ENCODE measurements around the gene ANKH. TPM values are rescaled to one million over a fixed set of nuclear protein-coding genes. Genes with fewer than 3 reads are reported as not detected.

Gene ANKH
- polyA plus RNA-seq, 3 donors: 2.4 to 6.3 (median 3.1) TPM

DNA sequence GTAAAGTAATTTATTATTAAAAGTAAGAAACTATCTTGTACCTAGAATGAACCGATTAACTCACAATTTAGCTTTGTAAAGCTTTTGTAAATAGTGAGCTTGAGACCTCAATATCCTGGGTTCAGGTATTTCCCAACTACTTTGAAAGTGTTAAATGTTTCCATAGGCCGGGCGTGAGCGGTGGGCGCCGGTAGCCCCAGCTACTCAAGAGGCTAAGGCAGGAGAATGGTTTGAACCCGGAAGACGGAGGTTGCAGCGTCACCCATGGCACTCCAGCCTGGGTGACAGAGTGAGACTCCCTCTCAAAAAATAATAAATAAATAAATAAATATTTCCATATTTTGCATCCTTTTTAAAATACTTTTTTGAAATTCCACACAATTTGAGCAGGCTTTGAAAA is 1.5 kb upstream of the ANKH start:
- peaks cover 24 to 26% of the 10 kb centered on the region in 2 donors for H3K4me1 ChIP-seq (ENCODE audit: control insufficient read depth in 1 of 2, insufficient read depth in 2 of 2, low read length in 2 of 2)
- H3K27me3 ChIP-seq (ENCODE audit: control insufficient read depth in 2 of 2, insufficient read depth in 2 of 2, low read length in 2 of 2): peaks cover 42 to 66% of the 10 kb centered on the region in 2 donors
- H3K4me2 ChIP-seq (replicated peaks; ENCODE audit: extremely low read depth, low read length, poor library complexity, severe bottlenecking): peak overlapping the region; percentile 76
- intact Hi-C loops (cut with micrococcal nuclease): loop anchor here (10.0 kb wide), 2 partner anchors 132 to 148 kb away; no protein-coding TSS in a partner anchor
- Mint-ChIP-seq H3K4me1 (peaks cover 22% of the 10 kb centered on the region), H3K27ac (peak overlapping the region in 1 of 7 donors; percentile 78), H3K9me3 (peaks cover 0 to 4% (median 3%) of the 10 kb centered on the region in 7 donors), H3K4me3 (peak overlapping the region in 1 of 2 donors; percentile 75), H3K27me3 (ENCODE audit: low read depth in 3 of 3) (peaks cover 52 to 60% (median 59%) of the 10 kb centered on the region in 3 donors), H3K36me3 (peaks cover 3 to 22% of the 10 kb centered on the region in 2 donors)
- H3K27ac ChIP-seq (ENCODE audit: low read depth in 1 of 2, low read length in 2 of 2): peak overlapping the region in 1 of 2 donors; percentile 61
- no peaks in the 10 kb centered on the region for H3K9me3 ChIP-seq (replicated peaks in 1 of 2; ENCODE audit: control insufficient read depth in 1 of 2, insufficient read depth in 1 of 2, low read length in 2 of 2)
- TF ChIP-seq CTCF (IDR thresholded peaks at IDR 0.05): no peak
- peak overlapping the region in 1 of 3 experiments; percentile 69 for H3K4me3 ChIP-seq (replicated peaks in 1 of 3; ENCODE audit: low read depth in 2 of 3, low read length in 3 of 3)
- no peaks in the 10 kb centered on the region for H4K20me1 ChIP-seq (ENCODE audit: insufficient read depth, low read length)
- no peak overlapping the region for H3K9ac ChIP-seq (ENCODE audit: insufficient read depth, low read length, poor library complexity, severe bottlenecking)
- no peaks in the 10 kb centered on the region for H3K79me2 ChIP-seq (ENCODE audit: insufficient read depth, low read length)
- no peak for DNase-seq
- no peak overlapping the region for H2AFZ ChIP-seq (ENCODE audit: insufficient read depth, low read depth, low read length, poor library complexity, severe bottlenecking)
- no peaks in the 10 kb centered on the region for H3K36me3 ChIP-seq (replicated peaks in 1 of 2; ENCODE audit: control insufficient read depth in 1 of 2, insufficient read depth in 2 of 2, low read length in 2 of 2)
- 40% methylated on average over 1 of the region's 9 CpGs for WGBS (ENCODE audit: insufficient coverage)

GRCh38 chr5:14872070-14872989 is 752 bp upstream of the ANKH start:
- peak overlapping the region; percentile 71 for H3K9ac ChIP-seq (ENCODE audit: insufficient read depth, low read length, poor library complexity, severe bottlenecking)
- peak overlapping the region; percentile 68 for H2AFZ ChIP-seq (ENCODE audit: insufficient read depth, low read depth, low read length, poor library complexity, severe bottlenecking)
- peak overlapping the region; percentile 55 to 61 for H3K27ac ChIP-seq (ENCODE audit: low read depth in 1 of 2, low read length in 2 of 2)
- H3K4me3 Mint-ChIP-seq: peak overlapping the region; percentile 78 to 85
- intact Hi-C loops (cut with micrococcal nuclease): loop anchor here (1.0 to 10.0 kb wide), 3 partner anchors 132 to 148 kb away; no protein-coding TSS in a partner anchor
- H3K4me1 Mint-ChIP-seq: peaks cover 22% of the 10 kb centered on the region
- H3K79me2 ChIP-seq (ENCODE audit: insufficient read depth, low read length): no peaks in the 10 kb centered on the region
- H3K4me1 ChIP-seq (ENCODE audit: control insufficient read depth in 1 of 2, insufficient read depth in 2 of 2, low read length in 2 of 2): peaks cover 24 to 26% of the 10 kb centered on the region in 2 donors
- H3K27me3 Mint-ChIP-seq (ENCODE audit: low read depth in 3 of 3): peaks cover 52 to 59% (median 55%) of the 10 kb centered on the region in 3 donors
- H4K20me1 ChIP-seq (ENCODE audit: insufficient read depth, low read length): no peaks in the 10 kb centered on the region
- H3K36me3 ChIP-seq (replicated peaks in 1 of 2; ENCODE audit: control insufficient read depth in 1 of 2, insufficient read depth in 2 of 2, low read length in 2 of 2): no peaks in the 10 kb centered on the region
- H3K4me3 ChIP-seq (replicated peaks in 1 of 3; ENCODE audit: low read depth in 2 of 3, low read length in 3 of 3): peak overlapping the region; percentile 52 to 69 (median 53)
- H3K27me3 ChIP-seq (ENCODE audit: control insufficient read depth in 2 of 2, insufficient read depth in 2 of 2, low read length in 2 of 2): peaks cover 39 to 66% of the 10 kb centered on the region in 2 donors
- TF ChIP-seq CTCF (IDR thresholded peaks at IDR 0.05): no peak
- H3K36me3 Mint-ChIP-seq: peaks cover 3 to 22% of the 10 kb centered on the region in 2 donors
- peak; percentile 69 to 82 (median 70) for DNase-seq
- 0% methylated on average over 51 of the region's 73 CpGs for WGBS (ENCODE audit: insufficient coverage)
- peak overlapping the region; percentile 76 for H3K4me2 ChIP-seq (replicated peaks; ENCODE audit: extremely low read depth, low read length, poor library complexity, severe bottlenecking)
- no peaks in the 10 kb centered on the region for H3K9me3 ChIP-seq (replicated peaks in 1 of 2; ENCODE audit: control insufficient read depth in 1 of 2, insufficient read depth in 1 of 2, low read length in 2 of 2)
- H3K27ac Mint-ChIP-seq: peak overlapping the region in 4 of 7 donors; percentile 67 to 83 (median 78)
- H3K9me3 Mint-ChIP-seq: peaks cover 0 to 4% (median 3%) of the 10 kb centered on the region in 7 donors
